Measurements from ENCODE around the gene DDI1.

DNA sequence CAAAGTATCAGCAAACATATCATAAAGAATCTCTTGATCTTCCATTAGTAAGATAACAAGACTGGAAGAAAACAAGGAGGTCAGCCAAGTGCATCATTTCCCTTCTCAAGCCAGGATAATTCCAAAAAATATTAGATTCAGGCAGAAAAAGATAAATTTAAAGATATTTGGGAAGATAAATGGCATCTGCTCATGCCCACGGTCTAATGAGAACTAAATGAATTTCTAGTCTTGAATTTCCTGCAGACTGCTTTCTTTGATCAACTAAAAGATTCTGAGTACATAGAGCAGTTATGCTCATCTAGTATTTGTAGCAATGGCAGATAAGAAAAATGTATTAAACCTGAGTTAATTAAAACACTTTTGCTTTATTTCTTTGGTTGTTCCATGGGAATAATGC, 31.1 kb downstream of the DDI1 start:
- TF ChIP-seq, protein P1, sequence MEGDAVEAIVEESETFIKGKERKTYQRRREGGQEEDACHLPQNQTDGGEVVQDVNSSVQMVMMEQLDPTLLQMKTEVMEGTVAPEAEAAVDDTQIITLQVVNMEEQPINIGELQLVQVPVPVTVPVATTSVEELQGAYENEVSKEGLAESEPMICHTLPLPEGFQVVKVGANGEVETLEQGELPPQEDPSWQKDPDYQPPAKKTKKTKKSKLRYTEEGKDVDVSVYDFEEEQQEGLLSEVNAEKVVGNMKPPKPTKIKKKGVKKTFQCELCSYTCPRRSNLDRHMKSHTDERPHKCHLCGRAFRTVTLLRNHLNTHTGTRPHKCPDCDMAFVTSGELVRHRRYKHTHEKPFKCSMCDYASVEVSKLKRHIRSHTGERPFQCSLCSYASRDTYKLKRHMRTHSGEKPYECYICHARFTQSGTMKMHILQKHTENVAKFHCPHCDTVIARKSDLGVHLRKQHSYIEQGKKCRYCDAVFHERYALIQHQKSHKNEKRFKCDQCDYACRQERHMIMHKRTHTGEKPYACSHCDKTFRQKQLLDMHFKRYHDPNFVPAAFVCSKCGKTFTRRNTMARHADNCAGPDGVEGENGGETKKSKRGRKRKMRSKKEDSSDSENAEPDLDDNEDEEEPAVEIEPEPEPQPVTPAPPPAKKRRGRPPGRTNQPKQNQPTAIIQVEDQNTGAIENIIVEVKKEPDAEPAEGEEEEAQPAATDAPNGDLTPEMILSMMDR (IDR thresholded peaks at IDR 0.05) = no peak
- TF ChIP-seq POLR2A (IDR thresholded peaks at IDR 0.05) (no peak), POLR2AphosphoS5 (IDR thresholded peaks at IDR 0.05) (no peak)

Measured in breast epithelium (tissue), 3 donors.